GM18951 (cell line): ENCODE data around the gene CBL.

ENCODE experiments used
- POLR2A ChIP-seq: IDR thresholded peaks from 4 replicates; pipeline ENCODE4 v1.6.1; 2011; ENCODE audit warnings: mild to moderate bottlenecking; ENCODE audit not compliant: insufficient read length, insufficient read depth; ENCODE audit errors: extremely low read depth
- in situ Hi-C: fragments of 300-500 bp; cut with MboI; formaldehyde crosslinking; loops from one replicate; pipeline ENCODE4 v1.12.0; 2022; ENCODE audit warnings: low sequenced_read_pairs, mixed read lengths, inconsistent platforms; ENCODE audit not compliant: unreplicated experiment

The CBL gene

GRCh38 chr11:119282495-119282894 lies 76.4 kb downstream of the CBL start:
- in situ Hi-C loops = no loop called here
- TF ChIP-seq POLR2A = no peak

GRCh38 chr11:119284344-119285157 lies 78.4 kb downstream of the CBL start:
- in situ Hi-C loops = no loop called here
- no peak for TF ChIP-seq POLR2A

GRCh38 chr11:119285431-119285830 lies 79.3 kb downstream of the CBL start:
- in situ Hi-C loops = no loop called here
- TF ChIP-seq POLR2A = no peak

- in situ Hi-C loops = no loop called here
- TF ChIP-seq POLR2A = no peak
These were observed 82.1 kb downstream of the CBL start for GRCh38 chr11:119288219-119288618.

- TF ChIP-seq POLR2A = no peak
- in situ Hi-C loops = no loop called here
These were observed 84.9 kb downstream of the CBL start for GRCh38 chr11:119290894-119291497.

- TF ChIP-seq POLR2A = no peak
- in situ Hi-C loops = no loop called here
These were observed 87.3 kb downstream of the CBL start for GRCh38 chr11:119293461-119293860.

- in situ Hi-C loops = no loop called here
- TF ChIP-seq POLR2A = no peak
These were observed 89.0 kb downstream of the CBL start for GRCh38 chr11:119295178-119295577.

GRCh38 chr11:119297938-119298337 lies 91.8 kb downstream of the CBL start:
- in situ Hi-C loops = no loop called here
- TF ChIP-seq POLR2A = no peak

- no peak for TF ChIP-seq POLR2A
- in situ Hi-C loops = no loop called here
These were observed 92.6 kb downstream of the CBL start for GRCh38 chr11:119298726-119299125.

- TF ChIP-seq POLR2A = no peak
- in situ Hi-C loops = no loop called here
These were observed 93.3 kb downstream of the CBL start for GRCh38 chr11:119299416-119299815.

- no peak for TF ChIP-seq POLR2A
- in situ Hi-C loops = no loop called here
These were observed 94.2 kb downstream of the CBL start for GRCh38 chr11:119300198-119300964.

GRCh38 chr11:119303227-119303718 lies 97.1 kb downstream of the CBL start:
- no peak for TF ChIP-seq POLR2A
- in situ Hi-C loops = no loop called here

- no peak for TF ChIP-seq POLR2A
- in situ Hi-C loops = no loop called here
These were observed 99.6 kb downstream of the CBL start for GRCh38 chr11:119305556-119306372.

GRCh38 chr11:119306373-119306890 lies 100.3 kb downstream of the CBL start:
- in situ Hi-C loops = no loop called here
- no peak for TF ChIP-seq POLR2A
